Skeletal muscle tissue (tissue), 4 donors: ENCODE data around the gene GINS3. TPM values are rescaled to one million over a fixed set of nuclear protein-coding genes. Genes with fewer than 3 reads are reported as not detected.
A peak's percentile ranks its signal among the peaks of the same experiment; 100 is the strongest.
"Not testable (repeated sequence)": the region's sequence is repeated elsewhere in the genome, so short reads cannot be mapped to it uniquely, and the experiment has no call there.

ENCODE experiments used
- H3K27ac ChIP-seq: one replicate; pipeline ENCODE4 v1.7.0; 2013; ENCODE audit warnings: mild to moderate bottlenecking, low read depth, low read length, inconsistent platforms
- H3K27me3 ChIP-seq, 3 donors: one replicate each; pipeline ENCODE4 v1.7.0; 2013; ENCODE audit warnings: low read length in 3 of 3; ENCODE audit not compliant: control insufficient read depth in 3 of 3, insufficient read depth in 3 of 3
- H3K36me3 ChIP-seq, 3 donors: one replicate each; pipeline ENCODE4 v1.7.0; 2013; ENCODE audit warnings: low read length in 3 of 3; ENCODE audit not compliant: control insufficient read depth in 3 of 3, insufficient read depth in 3 of 3
- H3K4me1 ChIP-seq, 3 donors: one replicate each; pipeline ENCODE4 v1.7.0; 2013; ENCODE audit warnings: low read length in 3 of 3, mild to moderate bottlenecking in 3 of 3; ENCODE audit not compliant: control insufficient read depth in 3 of 3, insufficient read depth in 3 of 3
- H3K4me3 ChIP-seq, 3 donors: one replicate each; pipeline ENCODE4 v1.7.0; 2013; ENCODE audit warnings: low read length in 3 of 3
- H3K9ac ChIP-seq, 3 donors: one replicate each; pipeline ENCODE4 v1.7.0; 2013; ENCODE audit warnings: low read length in 3 of 3, mild to moderate bottlenecking in 3 of 3, moderate library complexity in 2 of 3, low read depth in 1 of 3
- H3K9me3 ChIP-seq, 3 donors: one replicate each; pipeline ENCODE4 v1.7.0; 2013; ENCODE audit warnings: low read length in 3 of 3; ENCODE audit not compliant: control insufficient read depth in 3 of 3
- total RNA-seq: library from RNA; depleted of rRNA; stranded (reverse); fragments of >200 nt; gene quantifications from one replicate; pipeline ENCODE4 v1.2.3, GENCODE V29; 2014
- donor health status: Osteomylitis.

Gene GINS3
- total RNA-seq, 1 donor from 2014 or later = 6.3 TPM

DNA sequence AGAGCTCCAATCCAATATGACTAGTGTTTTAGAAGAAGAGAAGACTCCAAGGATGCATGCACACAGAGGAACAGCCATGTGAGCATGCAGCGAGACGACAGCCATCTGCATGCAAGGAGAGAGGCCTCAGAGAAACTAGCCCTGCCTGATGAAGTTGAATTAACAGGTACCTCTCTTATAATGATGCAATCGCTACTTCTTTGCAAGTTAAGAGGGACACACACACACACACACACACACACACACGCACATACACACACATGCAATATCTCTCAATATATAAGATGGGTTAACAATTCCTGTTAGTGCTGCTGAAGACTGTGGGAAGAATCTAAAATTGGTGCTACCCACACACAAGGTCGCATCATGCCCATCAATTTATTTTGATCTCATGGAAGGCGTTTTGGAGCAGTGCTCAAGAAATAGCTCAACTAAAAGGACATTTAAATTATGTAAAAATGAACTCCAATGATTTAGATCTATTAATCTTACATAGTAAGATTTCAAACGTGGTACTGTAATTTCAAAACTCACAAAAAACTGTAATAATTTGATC, 7.0 kb upstream of the GINS3 start:
- Histone ChIP-seq H3K9ac (no peak overlapping the region), H3K36me3 (no peaks in the 10 kb centered on the region)

DNA sequence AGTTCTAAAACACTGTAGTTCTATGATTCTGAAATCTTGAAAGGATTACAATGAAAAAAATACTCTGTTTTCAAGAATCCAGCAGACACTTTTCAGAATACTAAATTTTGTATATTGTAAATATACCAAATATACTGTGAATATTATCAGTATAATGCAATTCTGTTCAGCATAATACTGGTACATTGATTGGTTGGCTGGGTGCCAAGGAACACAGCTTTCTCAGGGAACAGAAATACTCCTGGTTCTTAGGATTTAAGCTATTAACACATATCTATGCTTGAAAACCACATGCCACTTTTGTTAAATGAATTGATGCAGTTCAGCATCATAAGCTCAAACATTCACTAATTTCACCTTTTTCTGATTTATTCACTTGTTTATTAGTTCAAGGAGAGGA, 2.5 kb upstream of the GINS3 start:
- H3K27me3 ChIP-seq = no peaks in the 10 kb centered on the region
- no peaks in the 10 kb centered on the region for H3K9me3 ChIP-seq
- H3K36me3 ChIP-seq = no peaks in the 10 kb centered on the region
- peaks cover 5 to 7% (median 6%) of the 10 kb centered on the region in 3 donors for H3K4me1 ChIP-seq
- no peak overlapping the region for H3K9ac ChIP-seq
- H3K4me3 ChIP-seq = no peak overlapping the region
- H3K27ac ChIP-seq = no peak overlapping the region

More for the DNA sequence above, 7.0 kb upstream of the GINS3 start:
- Histone ChIP-seq H3K27ac (no peak overlapping the region), H3K4me1 (no peaks in the 10 kb centered on the region), H3K27me3 (no peaks in the 10 kb centered on the region), H3K9me3 (no peaks in the 10 kb centered on the region), H3K4me3 (no peak overlapping the region)

DNA sequence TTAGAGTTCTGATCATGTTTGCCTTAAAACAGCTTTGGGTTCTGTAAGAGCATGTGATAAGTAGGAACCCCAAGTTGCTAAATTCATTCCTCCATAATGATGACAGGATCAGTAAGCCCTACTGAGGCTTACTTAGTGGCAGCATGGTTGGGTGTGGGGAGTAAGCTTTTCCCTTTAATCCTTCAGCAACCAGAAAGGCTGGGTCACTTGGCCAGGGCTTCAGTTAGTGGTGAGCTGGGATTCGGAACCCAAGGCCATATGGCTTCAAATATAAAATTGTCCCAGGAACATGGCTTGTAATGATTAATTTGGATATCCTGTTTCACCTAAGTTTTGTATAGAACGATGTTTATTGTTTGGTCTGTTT, 850 bp downstream of the GINS3 start:
- Histone ChIP-seq H3K36me3 (no peaks in the 10 kb centered on the region), H3K9me3 (no peaks in the 10 kb centered on the region), H3K4me1 (peaks cover 5 to 7% (median 6%) of the 10 kb centered on the region in 3 donors), H3K27me3 (no peaks in the 10 kb centered on the region), H3K4me3 (peak overlapping the region; percentile 93 to 100 (median 97)), H3K9ac (peak overlapping the region; percentile 81 to 90 (median 88)), H3K27ac (peak overlapping the region; percentile 60)

DNA sequence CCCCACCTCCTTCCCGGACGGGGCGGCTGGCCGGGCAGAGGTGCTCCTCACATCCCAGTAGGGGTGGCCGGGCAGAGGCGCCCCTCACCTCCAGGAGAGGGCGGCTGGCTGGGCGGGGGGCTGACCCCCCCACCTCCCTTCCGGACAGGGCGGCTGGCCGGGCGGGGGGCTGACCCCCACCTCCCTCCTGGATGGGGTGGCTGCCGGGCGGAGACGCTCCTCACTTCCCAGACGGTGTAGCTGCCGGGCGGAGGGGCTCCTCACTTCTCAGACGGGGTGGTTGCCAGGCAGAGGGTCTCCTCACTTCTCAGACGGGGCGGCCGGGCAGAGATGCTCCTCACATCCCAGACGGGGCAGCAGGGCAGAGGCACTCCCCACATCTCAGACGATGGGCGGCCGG, 4.6 kb downstream of the GINS3 start:
- not testable (repeated sequence) for H3K27me3 ChIP-seq, H3K27ac ChIP-seq, H3K9ac ChIP-seq, H3K4me3 ChIP-seq, H3K9me3 ChIP-seq, H3K4me1 ChIP-seq, H3K36me3 ChIP-seq

DNA sequence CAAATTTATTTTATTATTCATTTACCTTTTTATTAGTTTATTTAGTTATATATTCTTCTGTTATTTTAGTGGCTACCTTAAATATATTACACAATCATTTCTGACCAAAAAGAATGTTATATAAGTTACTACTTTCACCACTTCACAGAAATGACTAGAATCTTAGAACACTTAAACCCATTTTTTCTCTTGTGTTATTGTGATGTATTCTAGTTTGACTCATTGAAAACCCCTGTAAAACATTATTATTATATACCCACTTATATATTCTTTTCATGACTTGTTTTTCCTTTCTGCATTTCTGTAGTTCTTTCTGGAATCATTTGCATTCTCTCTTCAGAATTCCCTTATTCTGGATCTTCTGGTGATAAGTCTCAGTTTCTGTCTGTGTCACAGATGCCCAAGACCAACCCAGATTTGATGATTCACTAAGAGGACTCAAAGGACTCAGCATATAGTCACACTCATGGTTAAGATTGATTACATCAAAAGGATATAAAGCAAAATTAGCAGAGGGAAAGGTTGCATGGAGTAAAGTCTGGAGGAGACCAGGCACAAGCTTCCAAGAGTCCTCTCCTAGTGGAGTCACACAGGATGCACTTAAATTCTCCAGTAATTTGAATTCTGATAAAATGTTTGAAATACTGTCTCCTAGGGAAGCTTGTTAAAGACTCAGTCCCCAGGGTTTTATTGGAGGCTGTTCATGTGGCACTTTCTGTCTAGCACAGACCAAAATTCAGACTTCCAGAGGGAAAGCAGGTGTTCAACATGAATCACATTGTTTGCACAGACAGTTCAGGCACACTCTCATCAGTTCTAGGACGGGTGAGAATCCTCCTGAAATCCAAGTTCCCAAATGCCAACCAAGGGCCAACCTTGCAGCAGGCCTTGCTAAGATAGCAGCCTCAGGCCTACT, 7.7 kb downstream of the GINS3 start:
- H3K9me3 ChIP-seq = no peaks in the 10 kb centered on the region
- H3K4me1 ChIP-seq = no peaks in the 10 kb centered on the region
- no peak overlapping the region for H3K4me3 ChIP-seq
- no peaks in the 10 kb centered on the region for H3K27me3 ChIP-seq
- H3K36me3 ChIP-seq = peaks cover 0 to 2% (median 0%) of the 10 kb centered on the region in 3 donors
- no peak overlapping the region for H3K9ac ChIP-seq
- no peak overlapping the region for H3K27ac ChIP-seq

DNA sequence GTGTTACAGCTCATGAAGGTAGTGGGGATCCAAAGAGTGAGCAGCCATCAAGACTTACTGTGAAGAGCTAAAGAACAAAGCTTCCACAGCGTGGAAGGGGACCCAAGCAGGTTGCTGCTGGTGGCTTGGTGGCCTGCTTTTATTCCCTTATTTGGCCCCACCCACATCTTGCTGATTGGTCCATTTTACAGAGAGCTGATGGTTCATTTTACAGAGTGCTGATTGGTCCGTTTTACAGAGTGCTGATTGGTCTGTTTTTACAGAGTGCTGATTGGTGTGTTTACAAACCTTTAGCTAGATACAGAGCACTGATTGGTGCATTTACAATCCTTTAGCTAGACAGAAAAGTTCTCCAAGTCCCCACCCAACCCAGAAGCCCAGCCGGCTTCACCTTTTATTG, 9.0 kb downstream of the GINS3 start:
- not testable (repeated sequence) for H3K4me1 ChIP-seq, H3K9me3 ChIP-seq, H3K27me3 ChIP-seq, H3K4me3 ChIP-seq, H3K27ac ChIP-seq, H3K9ac ChIP-seq, H3K36me3 ChIP-seq

DNA sequence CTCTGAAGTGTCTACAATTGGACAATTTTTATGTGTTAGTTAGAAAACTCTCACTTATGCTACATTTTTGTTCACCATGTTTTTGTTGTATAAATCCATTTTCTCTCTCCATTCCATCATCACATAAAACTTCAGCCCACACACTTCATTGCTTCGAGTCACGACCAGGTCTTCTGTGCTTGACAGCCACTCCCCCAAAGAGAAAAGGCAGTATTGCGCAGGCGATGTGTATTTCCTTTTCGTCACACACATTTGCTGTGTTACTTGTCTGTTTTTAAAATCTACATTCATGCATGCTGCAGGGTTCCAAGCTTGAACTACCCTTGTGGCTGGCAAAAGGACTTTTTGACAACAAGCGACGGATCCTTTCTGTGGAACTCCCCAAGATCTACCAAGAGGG, 10.5 kb downstream of the GINS3 start:
- Histone ChIP-seq H3K4me1 (no peaks in the 10 kb centered on the region), H3K27me3 (no peaks in the 10 kb centered on the region), H3K27ac (no peak overlapping the region), H3K36me3 (peaks cover 0 to 2% (median 0%) of the 10 kb centered on the region in 3 donors), H3K9me3 (no peaks in the 10 kb centered on the region), H3K9ac (no peak overlapping the region), H3K4me3 (no peak overlapping the region)

DNA sequence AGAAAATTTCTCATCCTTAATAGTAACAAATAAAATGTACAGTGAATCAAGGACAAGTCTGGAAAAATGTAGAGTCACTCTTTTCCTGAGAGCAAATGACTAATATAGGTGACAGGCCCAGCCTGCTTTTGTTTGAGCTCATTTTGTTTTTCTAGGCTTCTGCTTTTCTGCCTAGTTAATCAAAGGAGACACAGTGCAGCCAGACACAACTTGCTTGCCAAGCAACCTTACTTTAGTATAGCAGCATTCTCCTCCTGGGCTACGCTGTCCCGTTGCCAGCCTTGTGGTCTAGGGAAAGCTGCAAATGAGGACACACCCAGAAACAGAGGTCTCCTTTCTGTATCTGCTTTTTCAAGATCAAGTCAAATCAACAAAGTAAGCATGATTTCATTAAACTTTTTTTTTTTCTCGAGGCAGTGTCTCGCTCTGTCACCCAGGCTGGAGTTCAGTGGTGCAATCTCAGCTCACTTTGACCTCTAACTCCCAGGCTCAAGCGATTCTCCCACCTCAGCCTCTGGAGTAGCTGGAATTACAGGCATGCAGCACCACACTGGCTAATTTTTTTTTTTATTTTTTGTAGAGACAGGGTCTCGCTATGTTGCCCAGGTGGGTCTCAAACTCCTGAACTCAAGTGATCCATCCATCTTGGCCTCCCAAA, 17.2 kb downstream of the GINS3 start:
- no peak overlapping the region for H3K27ac ChIP-seq
- H3K4me1 ChIP-seq = no peaks in the 10 kb centered on the region
- peaks cover 0 to 2% (median 0%) of the 10 kb centered on the region in 3 donors for H3K36me3 ChIP-seq
- no peaks in the 10 kb centered on the region for H3K27me3 ChIP-seq
- no peak overlapping the region for H3K9ac ChIP-seq
- H3K4me3 ChIP-seq = no peak overlapping the region
- no peaks in the 10 kb centered on the region for H3K9me3 ChIP-seq

DNA sequence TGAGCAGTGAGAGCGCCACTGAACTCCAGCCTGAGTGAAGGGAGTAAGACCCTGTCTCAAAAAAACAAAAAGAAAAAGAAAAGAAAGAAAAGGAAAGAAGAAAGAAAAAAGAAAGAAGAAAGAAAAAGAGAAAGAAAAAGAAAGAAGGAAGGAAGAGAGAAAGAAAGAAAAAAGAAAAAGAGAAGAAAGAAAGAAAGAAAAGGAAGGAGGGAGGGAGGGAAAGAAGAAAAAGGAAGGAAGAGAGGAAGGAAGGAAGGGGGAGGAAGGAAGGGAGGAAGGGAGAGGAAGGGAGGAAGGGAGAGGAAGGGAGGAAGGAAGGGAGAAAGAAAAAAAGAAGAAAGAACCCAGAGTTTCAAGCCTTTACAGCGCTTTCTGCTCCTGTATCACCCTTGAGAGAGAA, 19.1 kb downstream of the GINS3 start:
- no peak overlapping the region for H3K27ac ChIP-seq
- H3K4me3 ChIP-seq = no peak overlapping the region
- H3K36me3 ChIP-seq = no peaks in the 10 kb centered on the region
- H3K27me3 ChIP-seq = no peaks in the 10 kb centered on the region
- H3K4me1 ChIP-seq = no peaks in the 10 kb centered on the region
- no peaks in the 10 kb centered on the region for H3K9me3 ChIP-seq
- H3K9ac ChIP-seq = no peak overlapping the region
